K562 (cell line): Measurements from ENCODE around the gene CPED1. TPM values are rescaled to one million over a fixed set of nuclear protein-coding genes. Genes with fewer than 3 reads are reported as not detected.
A peak's percentile ranks its signal among the peaks of the same experiment; 100 is the strongest.

Source experiments
- CBX3 ChIP-seq, 2 experiments: IDR thresholded peaks; 1 replicate in 1 of 2; 2 replicates in 1 of 2; pipeline ENCODE4 v1.6.1; 2012; ENCODE audit warnings: inconsistent platforms in 2 of 2, low read length in 2 of 2, borderline replicate concordance in 1 of 2, control low read depth in 1 of 2
- COPS2 ChIP-seq: fragments of 450-650 bp; conservative IDR thresholded peaks from 2 replicates; pipeline ENCODE4 v1.6.1; 2016; ENCODE audit warnings: mild to moderate bottlenecking, moderate library complexity
- FOXP1 ChIP-seq: sonication (generic); formaldehyde crosslinking; IDR thresholded peaks from 2 replicates; pipeline ENCODE4 v1.8.0; 2022; ENCODE audit warnings: mild to moderate bottlenecking, missing genetic modification reagents
- JUND ChIP-seq, 2 experiments: IDR thresholded peaks; 2 replicates in 1 of 2; 3 replicates in 1 of 2; pipeline ENCODE4 v1.6.1; 2011; ENCODE audit warnings: borderline replicate concordance in 2 of 2, low read depth in 2 of 2, low read length in 2 of 2, improper control_type of control experiment in 1 of 2, missing biosample characterization in 1 of 2, missing genetic modification characterization in 1 of 2, missing genetic modification reagents in 1 of 2
- MEF2D ChIP-seq: conservative IDR thresholded peaks from 2 replicates; pipeline ENCODE4 v1.6.1; 2016; ENCODE audit warnings: low read depth, missing genetic modification characterization, missing compliant biosample characterization
- NFRKB ChIP-seq: fragments of 450-650 bp; IDR thresholded peaks from 2 replicates; pipeline ENCODE4 v1.6.1; 2016; ENCODE audit warnings: low read depth
- NRF1 ChIP-seq, 2 experiments: fragments of 450-650 bp; IDR thresholded peaks in 1 of 2; conservative IDR thresholded peaks in 1 of 2; 2 replicates each; pipeline ENCODE4 v1.6.1; 2014; ENCODE audit warnings: mild to moderate bottlenecking in 2 of 2
- PHB2 ChIP-seq: fragments of 450-650 bp; IDR thresholded peaks from 2 replicates; pipeline ENCODE4 v1.6.1; 2017; ENCODE audit warnings: low read depth
- POLR2H ChIP-seq: IDR thresholded peaks from 2 replicates; pipeline ENCODE4 v1.6.1; 2016; ENCODE audit warnings: missing genetic modification characterization, low read depth, mild to moderate bottlenecking, control low read depth, missing compliant biosample characterization, moderate library complexity
- RUNX1 ChIP-seq: sonication (generic); IDR thresholded peaks from 2 replicates; pipeline ENCODE4 v1.6.1; 2016; ENCODE audit warnings: antibody characterized with exemption, low read depth
- SIN3B ChIP-seq: fragments of 450-650 bp; IDR thresholded peaks from 2 replicates; pipeline ENCODE4 v1.6.1; 2017; ENCODE audit warnings: low read depth, mild to moderate bottlenecking, moderate library complexity
- SMARCA4 ChIP-seq: fragments of 450-650 bp; IDR thresholded peaks from 2 replicates; pipeline ENCODE4 v1.6.1; 2016
- SOX6 ChIP-seq: fragments of 450-650 bp; IDR thresholded peaks from 2 replicates; pipeline ENCODE4 v1.6.1; 2014; ENCODE audit warnings: mild to moderate bottlenecking
- ZNF507 ChIP-seq: conservative IDR thresholded peaks from 2 replicates; pipeline ENCODE4 v1.6.1; 2017; ENCODE audit warnings: missing genetic modification characterization, missing compliant biosample characterization
- ZNF780A ChIP-seq: fragments of 250-450 bp; sonication (Bioruptor Pico); IDR thresholded peaks from 2 replicates; pipeline ENCODE4 v1.5.0; 2021; ENCODE audit warnings: mild to moderate bottlenecking
- polyA plus RNA-seq, 8 experiments: library from polyadenylated mRNA; depleted of rRNA in 4 of 8; stranded (reverse) in 5 of 8; unstranded in 3 of 8; fragments of >200 nt; fragmentation: Nextera tagmentation in 2 of 8; fragmentation: Illumina TruSeq in 1 of 8; extraction: Ambion mirVana in 2 of 8; extraction: Trizol in 1 of 8; gene quantifications; 2 replicates each; pipeline versions ENCODE4 v1.2.1 to v1.2.3, GENCODE V29; 2011 to 2014; ENCODE audit warnings: inconsistent platforms in 1 of 8, missing spikeins in 1 of 8
- total RNA-seq, 7 experiments: library from RNA; depleted of rRNA in 6 of 7; stranded (reverse); fragments of >200 nt in 6 of 7; fragmentation: Illumina TruSeq in 2 of 7; extraction: Trizol in 2 of 7; gene quantifications; 2 replicates each; pipeline versions ENCODE4 v1.2.1 to v1.2.3, GENCODE V29; 2011 to 2021; ENCODE audit warnings: low replicate concordance in 1 of 7
- TF ChIP-seq, protein P1 (sequence below): fragments of 450-650 bp; IDR thresholded peaks from 2 replicates; pipeline ENCODE4 v1.6.1; 2016; ENCODE audit warnings: missing biosample characterization, missing genetic modification characterization
- TF ChIP-seq, protein P2 (sequence below): fragments of 450-650 bp; IDR thresholded peaks from 2 replicates; pipeline ENCODE4 v1.6.1; 2016; ENCODE audit warnings: mild to moderate bottlenecking
- TF ChIP-seq, protein P3 (sequence below): fragments of 450-650 bp; IDR thresholded peaks from 2 replicates; pipeline ENCODE4 v1.6.1; 2016; ENCODE audit warnings: antibody characterized with exemption
- TF ChIP-seq, protein P4 (sequence below), 2 experiments: fragments of 450-650 bp in 1 of 2; sonication (generic) in 1 of 2; formaldehyde crosslinking in 1 of 2; IDR thresholded peaks in 1 of 2; conservative IDR thresholded peaks in 1 of 2; 2 replicates each; pipeline versions ENCODE4 v1.6.1 to v1.8.1; 2016 to 2023; ENCODE audit warnings: mild to moderate bottlenecking in 2 of 2, moderate library complexity in 2 of 2, inconsistent platforms in 1 of 2, missing genetic modification reagents in 1 of 2
- TF ChIP-seq, protein P5 (sequence below): sonication (generic); IDR thresholded peaks from 2 replicates; pipeline ENCODE4 v1.6.1; 2016

The CPED1 gene
- total and polyA plus RNA-seq, 9 of the 15 experiments (the other 6 are each of a cell fraction or from before 2014, with no cell fraction given): 195 to 393 (median 290) TPM

DNA sequence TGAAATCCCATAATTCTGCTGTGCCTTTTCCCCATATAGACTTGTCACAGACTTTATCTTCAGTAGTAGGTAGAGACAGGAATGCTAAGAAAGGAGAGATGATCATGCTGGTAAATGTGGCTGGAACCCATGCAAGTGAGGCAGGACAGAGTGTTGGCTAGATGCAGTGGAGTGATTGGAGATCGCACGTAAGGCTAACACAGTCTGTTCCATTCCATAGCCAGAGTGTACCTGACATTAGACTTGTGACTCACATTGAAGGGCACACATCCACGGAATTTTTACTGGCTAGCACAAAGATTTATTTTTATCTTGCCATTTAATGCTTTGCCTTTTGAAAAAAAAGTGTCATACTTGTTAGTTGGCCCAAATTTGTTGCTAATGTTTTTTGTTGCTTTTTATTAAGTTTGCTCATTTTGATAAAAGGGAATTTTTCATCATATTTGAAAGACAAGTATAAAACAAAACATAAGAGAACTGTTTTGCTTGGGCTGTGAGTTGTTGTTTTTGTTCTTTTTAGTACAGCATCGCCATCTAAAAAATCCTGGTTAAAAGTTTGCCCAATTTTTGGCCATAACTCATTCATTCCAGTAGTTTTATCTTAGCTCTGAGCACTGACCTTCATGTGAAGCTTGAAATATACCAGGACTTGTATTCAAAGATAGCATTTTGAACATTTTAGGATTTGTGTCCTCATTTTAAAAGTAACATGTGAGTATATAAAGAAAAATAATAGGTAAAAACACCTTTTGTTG, 81.0 kb downstream of the CPED1 start (continued):
- TF ChIP-seq, protein P1, sequence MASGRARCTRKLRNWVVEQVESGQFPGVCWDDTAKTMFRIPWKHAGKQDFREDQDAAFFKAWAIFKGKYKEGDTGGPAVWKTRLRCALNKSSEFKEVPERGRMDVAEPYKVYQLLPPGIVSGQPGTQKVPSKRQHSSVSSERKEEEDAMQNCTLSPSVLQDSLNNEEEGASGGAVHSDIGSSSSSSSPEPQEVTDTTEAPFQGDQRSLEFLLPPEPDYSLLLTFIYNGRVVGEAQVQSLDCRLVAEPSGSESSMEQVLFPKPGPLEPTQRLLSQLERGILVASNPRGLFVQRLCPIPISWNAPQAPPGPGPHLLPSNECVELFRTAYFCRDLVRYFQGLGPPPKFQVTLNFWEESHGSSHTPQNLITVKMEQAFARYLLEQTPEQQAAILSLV (tag): no peak
- TF ChIP-seq, protein P2, sequence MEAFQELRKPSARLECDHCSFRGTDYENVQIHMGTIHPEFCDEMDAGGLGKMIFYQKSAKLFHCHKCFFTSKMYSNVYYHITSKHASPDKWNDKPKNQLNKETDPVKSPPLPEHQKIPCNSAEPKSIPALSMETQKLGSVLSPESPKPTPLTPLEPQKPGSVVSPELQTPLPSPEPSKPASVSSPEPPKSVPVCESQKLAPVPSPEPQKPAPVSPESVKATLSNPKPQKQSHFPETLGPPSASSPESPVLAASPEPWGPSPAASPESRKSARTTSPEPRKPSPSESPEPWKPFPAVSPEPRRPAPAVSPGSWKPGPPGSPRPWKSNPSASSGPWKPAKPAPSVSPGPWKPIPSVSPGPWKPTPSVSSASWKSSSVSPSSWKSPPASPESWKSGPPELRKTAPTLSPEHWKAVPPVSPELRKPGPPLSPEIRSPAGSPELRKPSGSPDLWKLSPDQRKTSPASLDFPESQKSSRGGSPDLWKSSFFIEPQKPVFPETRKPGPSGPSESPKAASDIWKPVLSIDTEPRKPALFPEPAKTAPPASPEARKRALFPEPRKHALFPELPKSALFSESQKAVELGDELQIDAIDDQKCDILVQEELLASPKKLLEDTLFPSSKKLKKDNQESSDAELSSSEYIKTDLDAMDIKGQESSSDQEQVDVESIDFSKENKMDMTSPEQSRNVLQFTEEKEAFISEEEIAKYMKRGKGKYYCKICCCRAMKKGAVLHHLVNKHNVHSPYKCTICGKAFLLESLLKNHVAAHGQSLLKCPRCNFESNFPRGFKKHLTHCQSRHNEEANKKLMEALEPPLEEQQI: no peak
- TF ChIP-seq SMARCA4 (peak; percentile 56; the same call in 1 of the 2 replicates), JUND (IDR thresholded peaks at IDR 0.05; ENCODE audit: borderline replicate concordance, low read depth, low read length) (0 out of 2 replicates have a peak, but pooled peaks have one; percentile 36), JUND (tag; IDR thresholded peaks at IDR 0.05; ENCODE audit: borderline replicate concordance, low read depth, low read length) (peak; percentile 23; the same call in 1 of the 3 replicates), NRF1 (conservative IDR thresholded peaks at IDR 0.05 in 1 of 2, IDR thresholded peaks at IDR 0.05 in 1 of 2) (0 out of 4 replicates have a peak, but pooled peaks of 1 of the 2 experiments have one; percentile 8), ZNF507 (tag) (no peak), COPS2 (no peak), ZNF780A (CRISPR knock-in tag) (no peak), CBX3 (IDR thresholded peaks at IDR 0.05; ENCODE audit: borderline replicate concordance in 1 of 2, low read length in 2 of 2) (0 out of 3 replicates have a peak, but pooled peaks of 1 of the 2 experiments have one; percentile 16), PHB2 (no peak), SIN3B (no peak), SOX6 (0 out of 2 replicates have a peak, but pooled peaks have one; percentile 9), NFRKB (no peak), POLR2H (tag) (0 out of 2 replicates have a peak, but pooled peaks have one; percentile 29), FOXP1 (no peak), RUNX1 (no peak), MEF2D (0 out of 2 replicates have a peak, but pooled peaks have one; percentile 28)
- TF ChIP-seq, protein P3, sequence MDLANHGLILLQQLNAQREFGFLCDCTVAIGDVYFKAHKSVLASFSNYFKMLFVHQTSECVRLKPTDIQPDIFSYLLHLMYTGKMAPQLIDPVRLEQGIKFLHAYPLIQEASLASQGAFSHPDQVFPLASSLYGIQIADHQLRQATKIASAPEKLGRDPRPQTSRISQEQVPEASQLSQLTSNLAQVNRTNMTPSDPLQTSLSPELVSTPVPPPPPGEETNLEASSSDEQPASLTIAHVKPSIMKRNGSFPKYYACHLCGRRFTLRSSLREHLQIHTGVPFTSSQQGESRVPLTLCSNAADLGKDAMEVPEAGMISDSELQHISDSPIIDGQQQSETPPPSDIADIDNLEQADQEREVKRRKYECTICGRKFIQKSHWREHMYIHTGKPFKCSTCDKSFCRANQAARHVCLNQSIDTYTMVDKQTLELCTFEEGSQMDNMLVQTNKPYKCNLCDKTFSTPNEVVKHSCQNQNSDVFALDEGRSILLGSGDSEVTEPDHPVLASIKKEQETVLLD: 0 out of 2 replicates have a peak, but pooled peaks have one; percentile 26
- TF ChIP-seq, protein P4, sequence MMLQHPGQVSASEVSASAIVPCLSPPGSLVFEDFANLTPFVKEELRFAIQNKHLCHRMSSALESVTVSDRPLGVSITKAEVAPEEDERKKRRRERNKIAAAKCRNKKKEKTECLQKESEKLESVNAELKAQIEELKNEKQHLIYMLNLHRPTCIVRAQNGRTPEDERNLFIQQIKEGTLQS (IDR thresholded peaks at IDR 0.05): 0 out of 2 replicates have a peak, but pooled peaks have one; percentile 12
- TF ChIP-seq, protein P4 (CRISPR knock-in tag; conservative IDR thresholded peaks at IDR 0.05): no peak
- TF ChIP-seq, protein P5, sequence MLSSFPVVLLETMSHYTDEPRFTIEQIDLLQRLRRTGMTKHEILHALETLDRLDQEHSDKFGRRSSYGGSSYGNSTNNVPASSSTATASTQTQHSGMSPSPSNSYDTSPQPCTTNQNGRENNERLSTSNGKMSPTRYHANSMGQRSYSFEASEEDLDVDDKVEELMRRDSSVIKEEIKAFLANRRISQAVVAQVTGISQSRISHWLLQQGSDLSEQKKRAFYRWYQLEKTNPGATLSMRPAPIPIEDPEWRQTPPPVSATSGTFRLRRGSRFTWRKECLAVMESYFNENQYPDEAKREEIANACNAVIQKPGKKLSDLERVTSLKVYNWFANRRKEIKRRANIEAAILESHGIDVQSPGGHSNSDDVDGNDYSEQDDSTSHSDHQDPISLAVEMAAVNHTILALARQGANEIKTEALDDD: peak; percentile 81
